ENCODE results near the gene MLIP.

- no peak for TF ChIP-seq POLR2A (IDR thresholded peaks at IDR 0.05)
- TF ChIP-seq, protein P1, sequence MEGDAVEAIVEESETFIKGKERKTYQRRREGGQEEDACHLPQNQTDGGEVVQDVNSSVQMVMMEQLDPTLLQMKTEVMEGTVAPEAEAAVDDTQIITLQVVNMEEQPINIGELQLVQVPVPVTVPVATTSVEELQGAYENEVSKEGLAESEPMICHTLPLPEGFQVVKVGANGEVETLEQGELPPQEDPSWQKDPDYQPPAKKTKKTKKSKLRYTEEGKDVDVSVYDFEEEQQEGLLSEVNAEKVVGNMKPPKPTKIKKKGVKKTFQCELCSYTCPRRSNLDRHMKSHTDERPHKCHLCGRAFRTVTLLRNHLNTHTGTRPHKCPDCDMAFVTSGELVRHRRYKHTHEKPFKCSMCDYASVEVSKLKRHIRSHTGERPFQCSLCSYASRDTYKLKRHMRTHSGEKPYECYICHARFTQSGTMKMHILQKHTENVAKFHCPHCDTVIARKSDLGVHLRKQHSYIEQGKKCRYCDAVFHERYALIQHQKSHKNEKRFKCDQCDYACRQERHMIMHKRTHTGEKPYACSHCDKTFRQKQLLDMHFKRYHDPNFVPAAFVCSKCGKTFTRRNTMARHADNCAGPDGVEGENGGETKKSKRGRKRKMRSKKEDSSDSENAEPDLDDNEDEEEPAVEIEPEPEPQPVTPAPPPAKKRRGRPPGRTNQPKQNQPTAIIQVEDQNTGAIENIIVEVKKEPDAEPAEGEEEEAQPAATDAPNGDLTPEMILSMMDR (IDR thresholded peaks at IDR 0.05): no peak
Observed at GRCh38 chr6:54112151-54112650, 958 bp downstream of the MLIP start.

All from lower leg skin (tissue), 3 donors.